Activated naive CD4-positive, alpha-beta T cell treated with anti-CD3 and anti-CD28 coated beads, Interleukin-2, amount 50 U/mL, for 72 hours (primary cell): ENCODE data around the gene CASKIN2. TPM values are rescaled to one million over a fixed set of nuclear protein-coding genes. Genes with fewer than 3 reads are reported as not detected.

Experiments used
- ATAC-seq, 2 donors: fragments of 150-1000 bp; cut with Tn5 transposase; 2 replicates each; pipeline ENCODE4 v1.10.0; 2021; ENCODE audit warnings: mild to moderate bottlenecking in 2 of 2, moderate library complexity in 2 of 2
- DNase-seq, 2 donors: peaks; one replicate each; pipeline ENCODE4 v3.0.0; 2021 to 2022; ENCODE audit warnings: low spot score in 2 of 2
- H3K27ac Mint-ChIP-seq, 2 donors: one replicate each; pipeline ENCODE4 v1.8.0; 2022; ENCODE audit warnings: mild to moderate bottlenecking in 2 of 2, mixed read lengths in 2 of 2
- H3K36me3 Mint-ChIP-seq, 2 donors: one replicate each; pipeline ENCODE4 v1.8.0; 2022; ENCODE audit warnings: mixed read lengths in 2 of 2
- H3K9me3 Mint-ChIP-seq, 2 donors: one replicate each; pipeline ENCODE4 v1.8.0; 2022; ENCODE audit warnings: mixed read lengths in 2 of 2
- total RNA-seq, 2 donors: library from RNA; stranded (reverse); gene quantifications; one replicate each; pipeline ENCODE4 v1.2.3, GENCODE V29; 2022

Gene CASKIN2
- total RNA-seq: 1 to 10 TPM; 1.7 to 3.5 TPM

- H3K27ac Mint-ChIP-seq: no peak within 1 kb of the TSS
- ATAC-seq (peak; percentile 58 to 69), DNase-seq (peak; percentile 88 to 90)
- H3K36me3 Mint-ChIP-seq: peaks cover 15 to 17% of the 10 kb centered on the region in 2 donors
- H3K9me3 Mint-ChIP-seq: no peaks in the 10 kb centered on the region
These were observed at the start of gene CASKIN2 for GRCh38 chr17:75515496-75516254. Gene CASKIN2, minus strand, starts transcription at chr17:75515537. Its CDS starts 1,733 bp downstream, at chr17:75513804.

GRCh38 chr17:75565066-75565465 is 49.7 kb upstream of the CASKIN2 start:
- no peaks in the 10 kb centered on the region for H3K9me3 Mint-ChIP-seq
- no peak for ATAC-seq
- no peak overlapping the region for H3K27ac Mint-ChIP-seq
- H3K36me3 Mint-ChIP-seq: no peaks in the 10 kb centered on the region
- DNase-seq: no peak

- DNase-seq (no peak), ATAC-seq (no peak)
- no peak overlapping the region for H3K27ac Mint-ChIP-seq
- H3K9me3 Mint-ChIP-seq: no peaks in the 10 kb centered on the region
- H3K36me3 Mint-ChIP-seq: no peaks in the 10 kb centered on the region
These were observed 48.9 kb upstream of the CASKIN2 start for GRCh38 chr17:75564195-75564594.

- no peak overlapping the region for H3K27ac Mint-ChIP-seq
- no peaks in the 10 kb centered on the region for H3K36me3 Mint-ChIP-seq
- DNase-seq (no peak), ATAC-seq (no peak)
- H3K9me3 Mint-ChIP-seq: no peaks in the 10 kb centered on the region
These were observed 47.9 kb upstream of the CASKIN2 start for GRCh38 chr17:75563063-75563758.

GRCh38 chr17:75561927-75562603 is 46.7 kb upstream of the CASKIN2 start:
- Mint-ChIP-seq H3K36me3 (no peaks in the 10 kb centered on the region), H3K27ac (peak overlapping the region in 1 of 2 donors; percentile 55), H3K9me3 (no peaks in the 10 kb centered on the region)
- ATAC-seq: no peak
- no peak for DNase-seq

- Mint-ChIP-seq H3K27ac (no peak overlapping the region), H3K9me3 (no peaks in the 10 kb centered on the region), H3K36me3 (no peaks in the 10 kb centered on the region)
- ATAC-seq (no peak), DNase-seq (no peak)
These were observed 44.7 kb upstream of the CASKIN2 start for GRCh38 chr17:75559958-75560533.

GRCh38 chr17:75558666-75559530 is 43.6 kb upstream of the CASKIN2 start:
- no peak overlapping the region for H3K27ac Mint-ChIP-seq
- DNase-seq (no peak), ATAC-seq (no peak)
- no peaks in the 10 kb centered on the region for H3K36me3 Mint-ChIP-seq
- no peaks in the 10 kb centered on the region for H3K9me3 Mint-ChIP-seq

- DNase-seq: no peak
- Mint-ChIP-seq H3K27ac (no peak overlapping the region), H3K36me3 (no peaks in the 10 kb centered on the region), H3K9me3 (no peaks in the 10 kb centered on the region)
- ATAC-seq: no peak
These were observed 42.7 kb upstream of the CASKIN2 start for GRCh38 chr17:75557852-75558665.

GRCh38 chr17:75557075-75557851 is 41.9 kb upstream of the CASKIN2 start:
- ATAC-seq (no peak), DNase-seq (no peak)
- Mint-ChIP-seq H3K9me3 (no peaks in the 10 kb centered on the region), H3K27ac (no peak overlapping the region), H3K36me3 (no peaks in the 10 kb centered on the region)

GRCh38 chr17:75555679-75556153 is 40.4 kb upstream of the CASKIN2 start:
- Mint-ChIP-seq H3K9me3 (no peaks in the 10 kb centered on the region), H3K36me3 (no peaks in the 10 kb centered on the region), H3K27ac (no peak overlapping the region)
- no peak for ATAC-seq
- DNase-seq: no peak

GRCh38 chr17:75553295-75554110 is 38.2 kb upstream of the CASKIN2 start:
- Mint-ChIP-seq H3K9me3 (no peaks in the 10 kb centered on the region), H3K36me3 (no peaks in the 10 kb centered on the region), H3K27ac (no peak overlapping the region)
- ATAC-seq (no peak), DNase-seq (no peak)

GRCh38 chr17:75552425-75553294 is 37.3 kb upstream of the CASKIN2 start:
- no peak for ATAC-seq
- DNase-seq: no peak
- no peaks in the 10 kb centered on the region for H3K9me3 Mint-ChIP-seq
- H3K36me3 Mint-ChIP-seq: no peaks in the 10 kb centered on the region
- H3K27ac Mint-ChIP-seq: no peak overlapping the region

GRCh38 chr17:75551266-75551665 is 35.9 kb upstream of the CASKIN2 start:
- DNase-seq (no peak), ATAC-seq (no peak)
- H3K9me3 Mint-ChIP-seq: no peaks in the 10 kb centered on the region
- no peaks in the 10 kb centered on the region for H3K36me3 Mint-ChIP-seq
- H3K27ac Mint-ChIP-seq: peak overlapping the region in 1 of 2 donors; percentile 39
